ENCODE measurements around the gene SRRT.

- no peak for TF ChIP-seq POLR2A (IDR thresholded peaks at IDR 0.05)
- TF ChIP-seq, protein P1, sequence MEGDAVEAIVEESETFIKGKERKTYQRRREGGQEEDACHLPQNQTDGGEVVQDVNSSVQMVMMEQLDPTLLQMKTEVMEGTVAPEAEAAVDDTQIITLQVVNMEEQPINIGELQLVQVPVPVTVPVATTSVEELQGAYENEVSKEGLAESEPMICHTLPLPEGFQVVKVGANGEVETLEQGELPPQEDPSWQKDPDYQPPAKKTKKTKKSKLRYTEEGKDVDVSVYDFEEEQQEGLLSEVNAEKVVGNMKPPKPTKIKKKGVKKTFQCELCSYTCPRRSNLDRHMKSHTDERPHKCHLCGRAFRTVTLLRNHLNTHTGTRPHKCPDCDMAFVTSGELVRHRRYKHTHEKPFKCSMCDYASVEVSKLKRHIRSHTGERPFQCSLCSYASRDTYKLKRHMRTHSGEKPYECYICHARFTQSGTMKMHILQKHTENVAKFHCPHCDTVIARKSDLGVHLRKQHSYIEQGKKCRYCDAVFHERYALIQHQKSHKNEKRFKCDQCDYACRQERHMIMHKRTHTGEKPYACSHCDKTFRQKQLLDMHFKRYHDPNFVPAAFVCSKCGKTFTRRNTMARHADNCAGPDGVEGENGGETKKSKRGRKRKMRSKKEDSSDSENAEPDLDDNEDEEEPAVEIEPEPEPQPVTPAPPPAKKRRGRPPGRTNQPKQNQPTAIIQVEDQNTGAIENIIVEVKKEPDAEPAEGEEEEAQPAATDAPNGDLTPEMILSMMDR (IDR thresholded peaks at IDR 0.05): no peak
Measured at GRCh38 chr7:100859856-100860255, 15.0 kb upstream of the SRRT start.

Measured in prostate gland (tissue), 2 donors.